Testis (tissue), 3 donors: Measurements from ENCODE around the gene IFNL1. TPM values are rescaled to one million over a fixed set of nuclear protein-coding genes. Genes with fewer than 3 reads are reported as not detected.
A peak's percentile ranks its signal among the peaks of the same experiment; 100 is the strongest.

Source experiments
- DNase-seq: peaks from one replicate; pipeline ENCODE4 v3.0.0-alpha.2; 2019
- H3K27ac ChIP-seq, 2 donors: fragments of 200-600 bp; sonication (generic); one replicate each; pipeline ENCODE4 v1.5.1; 2019
- H3K27me3 ChIP-seq: fragments of 200-600 bp; sonication (generic); one replicate; pipeline ENCODE4 v1.5.1; 2019
- H3K36me3 ChIP-seq: fragments of 200-600 bp; sonication (generic); one replicate; pipeline ENCODE4 v1.5.1; 2017; ENCODE audit warnings: low read depth; ENCODE audit errors: missing control alignments
- H3K4me1 ChIP-seq: fragments of 200-600 bp; sonication (generic); one replicate; pipeline ENCODE4 v1.5.1; 2019
- H3K4me3 ChIP-seq, 2 donors: fragments of 200-600 bp; sonication (generic); one replicate each; pipeline ENCODE4 v1.5.1; 2017 to 2019
- H3K9me3 ChIP-seq: fragments of 200-600 bp; sonication (generic); one replicate; pipeline ENCODE4 v1.5.1; 2017
- POLR2A ChIP-seq: fragments of 450-650 bp; IDR thresholded peaks from one replicate; pipeline ENCODE4 v1.6.1; 2017; ENCODE audit warnings: antibody characterized with exemption, mild to moderate bottlenecking, moderate library complexity
- WGBS, 2 donors: methylation state at CpG; one replicate each; pipeline ENCODE4 v1.1.5; 2018; 5-methylcytosine and 5-hydroxymethylcytosine counted together
- intact Hi-C: fragments of 100-400 bp; cut with DNase I; formaldehyde crosslinking; loops from one replicate; pipeline ENCODE4 v1.15.1; 2023; ENCODE audit warnings: low total_unique reads
- polyA plus RNA-seq: library from polyadenylated mRNA; stranded (reverse); fragments of 350-450 nt; fragmentation: Illumina TruSeq; extraction: RNeasy Lipid Tissue Mini Kit (QIAGEN cat#74804); gene quantifications from one replicate; pipeline ENCODE4 v1.2.3, GENCODE V29; 2014; ENCODE audit warnings: low read depth, low replicate concordance; ENCODE audit not compliant: insufficient read depth
- total RNA-seq, 2 donors: library from RNA; depleted of rRNA; stranded (reverse); fragments of >200 nt; gene quantifications; one replicate each; pipeline ENCODE4 v1.2.3, GENCODE V29; 2016
- TF ChIP-seq, protein P1 (sequence below), 3 experiments: fragments of 450-650 bp in 2 of 3; fragments of 200-600 bp in 1 of 3; sonication (generic) in 1 of 3; IDR thresholded peaks; one replicate each; pipeline ENCODE4 v1.5.1; 2016 to 2019; ENCODE audit warnings: antibody characterized with exemption in 3 of 3, mild to moderate bottlenecking in 2 of 3, moderate library complexity in 1 of 3

IFNL1 gene
- total and polyA plus RNA-seq, 3 donors from 2014 or later: not detected

DNA sequence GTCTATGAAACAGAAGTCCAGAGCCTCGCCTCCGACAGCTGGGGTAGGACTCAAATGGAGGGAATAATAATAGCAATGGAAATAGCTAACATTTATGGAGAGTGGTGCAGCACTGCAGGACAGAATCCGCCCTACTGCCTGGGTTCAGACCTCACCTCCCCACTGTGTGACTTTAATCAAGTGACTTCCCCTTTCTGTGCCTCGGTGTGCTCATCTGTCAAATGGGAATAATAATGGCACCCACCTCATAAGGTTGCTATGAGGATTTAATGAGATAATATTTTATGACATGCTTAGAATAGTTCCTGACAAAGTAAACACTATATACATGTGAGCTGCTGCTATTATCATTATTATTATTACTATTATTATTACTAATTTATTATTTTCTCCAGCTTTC is 21.3 kb downstream of the IFNL1 start:
- TF ChIP-seq, protein P1, sequence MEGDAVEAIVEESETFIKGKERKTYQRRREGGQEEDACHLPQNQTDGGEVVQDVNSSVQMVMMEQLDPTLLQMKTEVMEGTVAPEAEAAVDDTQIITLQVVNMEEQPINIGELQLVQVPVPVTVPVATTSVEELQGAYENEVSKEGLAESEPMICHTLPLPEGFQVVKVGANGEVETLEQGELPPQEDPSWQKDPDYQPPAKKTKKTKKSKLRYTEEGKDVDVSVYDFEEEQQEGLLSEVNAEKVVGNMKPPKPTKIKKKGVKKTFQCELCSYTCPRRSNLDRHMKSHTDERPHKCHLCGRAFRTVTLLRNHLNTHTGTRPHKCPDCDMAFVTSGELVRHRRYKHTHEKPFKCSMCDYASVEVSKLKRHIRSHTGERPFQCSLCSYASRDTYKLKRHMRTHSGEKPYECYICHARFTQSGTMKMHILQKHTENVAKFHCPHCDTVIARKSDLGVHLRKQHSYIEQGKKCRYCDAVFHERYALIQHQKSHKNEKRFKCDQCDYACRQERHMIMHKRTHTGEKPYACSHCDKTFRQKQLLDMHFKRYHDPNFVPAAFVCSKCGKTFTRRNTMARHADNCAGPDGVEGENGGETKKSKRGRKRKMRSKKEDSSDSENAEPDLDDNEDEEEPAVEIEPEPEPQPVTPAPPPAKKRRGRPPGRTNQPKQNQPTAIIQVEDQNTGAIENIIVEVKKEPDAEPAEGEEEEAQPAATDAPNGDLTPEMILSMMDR (IDR thresholded peaks at IDR 0.05): no peak
- no peak for TF ChIP-seq POLR2A
- H3K4me3 ChIP-seq: no peak overlapping the region
- whole genome bisulfite sequencing, 2 donors: 95 to 96% methylated on average over 4 of the region's 4 CpGs
- intact Hi-C loops: no loop called here
- H3K27me3 ChIP-seq: no peaks in the 10 kb centered on the region
- DNase-seq: no peak
- H3K27ac ChIP-seq: no peak overlapping the region
- H3K4me1 ChIP-seq: no peaks in the 10 kb centered on the region
- no peaks in the 10 kb centered on the region for H3K9me3 ChIP-seq
- H3K36me3 ChIP-seq: no peaks in the 10 kb centered on the region

DNA sequence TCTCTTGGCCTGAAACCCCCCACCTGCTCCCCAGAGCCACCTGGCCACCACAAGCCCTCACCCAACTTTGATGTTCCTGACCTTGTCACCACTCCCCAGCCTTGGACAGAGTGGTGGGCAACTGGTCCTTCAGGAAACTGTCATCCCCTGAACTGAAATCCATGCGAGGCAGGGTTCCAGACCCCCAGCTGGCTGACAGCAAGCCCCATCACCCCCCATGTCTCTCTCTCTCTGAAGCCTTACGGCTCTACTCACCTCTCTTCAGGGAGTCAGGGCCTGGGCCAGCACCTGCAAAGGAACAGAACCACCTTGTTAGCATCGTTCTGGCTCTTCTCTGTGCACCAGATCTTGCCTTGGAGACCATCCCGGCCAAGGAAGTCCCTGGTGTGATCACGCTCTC is 21.9 kb downstream of the IFNL1 start:
- Histone ChIP-seq H3K4me3 (no peak overlapping the region), H3K27me3 (no peaks in the 10 kb centered on the region), H3K36me3 (no peaks in the 10 kb centered on the region), H3K4me1 (no peaks in the 10 kb centered on the region), H3K27ac (no peak overlapping the region), H3K9me3 (no peaks in the 10 kb centered on the region)
- DNase-seq: no peak
- 90 to 92% methylated on average over 5 of the region's 5 CpGs for WGBS, 2 donors
- intact Hi-C loops: no loop called here
- TF ChIP-seq POLR2A: no peak
- TF ChIP-seq, protein P1 (IDR thresholded peaks at IDR 0.05): no peak

DNA sequence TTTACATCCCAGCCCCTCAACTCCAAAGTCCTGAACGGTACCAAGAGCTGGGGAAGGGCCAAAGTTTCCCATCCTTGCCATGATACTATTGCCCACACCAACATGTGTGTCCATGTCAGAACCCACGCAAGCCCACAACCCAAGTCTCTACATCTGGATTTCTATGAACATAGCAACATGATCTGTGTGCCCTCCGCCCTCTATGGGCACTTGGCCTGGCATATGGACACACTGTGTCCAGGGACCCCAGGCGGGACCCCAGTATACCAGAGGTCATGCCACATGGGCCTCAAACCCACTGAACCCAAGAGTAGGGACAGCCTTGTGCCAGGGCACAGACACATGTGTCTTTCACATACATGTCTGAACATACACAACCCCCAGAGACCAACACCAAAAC is 22.5 kb downstream of the IFNL1 start:
- H3K4me1 ChIP-seq: no peaks in the 10 kb centered on the region
- no peak overlapping the region for H3K27ac ChIP-seq
- 87 to 95% methylated on average over 3 to 4 of the region's 4 CpGs for WGBS, 2 donors
- intact Hi-C loops: no loop called here
- DNase-seq: no peak
- TF ChIP-seq POLR2A: no peak
- TF ChIP-seq, protein P1 (IDR thresholded peaks at IDR 0.05): no peak
- H3K9me3 ChIP-seq: no peaks in the 10 kb centered on the region
- H3K36me3 ChIP-seq: no peaks in the 10 kb centered on the region
- H3K4me3 ChIP-seq: no peak overlapping the region
- H3K27me3 ChIP-seq: no peaks in the 10 kb centered on the region

DNA sequence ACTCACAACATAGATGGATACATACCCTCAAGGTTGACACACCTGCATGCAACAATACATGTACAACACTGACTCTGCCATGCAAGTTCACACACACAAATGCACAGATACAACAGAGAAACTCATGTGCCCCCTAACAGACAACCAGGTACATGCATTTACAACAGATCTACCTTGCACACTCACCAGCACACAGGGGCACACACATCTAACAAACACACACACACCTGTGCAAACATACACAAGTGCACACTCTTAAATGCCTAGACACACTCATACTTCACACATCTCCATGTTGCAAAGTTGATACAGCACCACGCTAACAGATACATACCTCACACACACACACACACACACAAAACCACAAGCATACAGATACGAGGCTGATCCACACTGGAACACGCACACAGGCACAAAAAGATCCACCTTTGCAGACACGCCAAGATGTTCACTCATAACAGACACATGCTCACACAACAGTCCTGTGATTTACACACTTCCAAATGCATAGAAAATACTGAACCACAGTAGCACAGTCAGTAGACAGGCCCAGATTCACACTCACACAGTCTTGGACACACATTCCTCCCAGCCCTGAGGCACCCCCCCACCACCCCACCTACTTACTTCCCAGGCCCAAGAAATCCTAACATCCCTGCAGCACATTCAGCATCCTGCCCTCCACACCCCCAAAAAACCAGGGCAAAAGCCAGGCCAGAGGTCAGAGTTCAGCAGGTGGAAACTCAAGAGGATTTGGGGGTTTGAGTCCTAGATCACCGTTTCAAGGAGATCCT is 23.1 kb downstream of the IFNL1 start:
- DNase-seq: no peak
- Histone ChIP-seq H3K27ac (no peak overlapping the region), H3K27me3 (no peaks in the 10 kb centered on the region), H3K4me1 (no peaks in the 10 kb centered on the region), H3K36me3 (no peaks in the 10 kb centered on the region), H3K4me3 (no peak overlapping the region), H3K9me3 (no peaks in the 10 kb centered on the region)
- TF ChIP-seq, protein P1 (IDR thresholded peaks at IDR 0.05): no peak
- no peak for TF ChIP-seq POLR2A
- WGBS, 2 donors: 75 to 77% methylated on average over 5 of the region's 5 CpGs
- intact Hi-C loops: no loop called here

DNA sequence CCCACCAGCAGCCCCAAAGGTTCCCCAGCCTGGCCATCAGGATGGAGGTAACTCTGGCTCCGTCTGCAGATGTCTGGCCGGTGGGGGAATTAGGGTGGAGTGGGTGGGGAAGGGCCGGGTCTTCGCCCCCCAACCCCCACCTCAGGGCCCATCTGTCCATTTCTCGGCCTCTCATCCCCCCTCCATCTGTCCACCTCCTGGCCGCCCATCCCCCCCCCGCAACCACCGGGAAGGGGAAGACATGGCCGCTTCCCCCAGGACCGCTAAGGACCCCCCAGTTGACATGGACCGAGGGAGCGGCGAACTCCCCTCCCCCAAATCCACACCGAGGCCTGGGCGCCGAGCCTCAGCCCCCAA is 23.7 kb downstream of the IFNL1 start:
- H3K4me1 ChIP-seq: no peaks in the 10 kb centered on the region
- H3K9me3 ChIP-seq: no peaks in the 10 kb centered on the region
- no peak overlapping the region for H3K27ac ChIP-seq
- H3K36me3 ChIP-seq: no peaks in the 10 kb centered on the region
- 10 to 22% methylated on average over 2 to 15 of the region's 16 CpGs for WGBS, 2 donors
- DNase-seq: no peak
- no peaks in the 10 kb centered on the region for H3K27me3 ChIP-seq
- intact Hi-C loops: no loop called here
- H3K4me3 ChIP-seq: peak overlapping the region in 1 of 2 donors; percentile 30
- TF ChIP-seq, protein P1 (IDR thresholded peaks at IDR 0.05): no peak
- TF ChIP-seq POLR2A: no peak
